Activated naive CD4-positive, alpha-beta T cell treated with Interleukin-2 at 50 U/mL for 16 hours (primary cell): ENCODE measurements around the gene CD82.
A peak's percentile ranks its signal among the peaks of the same experiment; 100 is the strongest.

Experiments used
- DNase-seq: peaks from one replicate; pipeline ENCODE4 v3.0.0-alpha.2; 2020

Gene CD82

DNA sequence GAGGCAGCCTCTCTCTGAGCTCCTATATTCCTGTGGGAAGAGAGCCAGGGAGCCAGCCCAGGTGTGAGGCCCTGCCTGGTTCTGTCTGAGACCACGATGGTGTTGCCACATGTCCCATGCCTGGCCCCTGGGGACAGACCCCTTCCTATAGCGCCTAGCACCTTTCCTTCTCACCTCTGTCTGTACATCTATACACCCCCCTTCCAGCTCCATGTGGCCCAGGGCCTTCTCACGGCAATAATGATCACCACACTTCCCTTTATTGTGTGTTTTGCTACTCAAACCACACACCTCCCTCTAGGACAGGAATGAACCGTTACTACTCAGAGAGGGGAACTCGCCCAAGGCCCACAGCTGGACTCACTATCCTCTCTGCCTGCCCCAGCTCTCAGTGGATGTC lies 12.8 kb downstream of the CD82 start:
- DNase-seq, result no peak

DNA sequence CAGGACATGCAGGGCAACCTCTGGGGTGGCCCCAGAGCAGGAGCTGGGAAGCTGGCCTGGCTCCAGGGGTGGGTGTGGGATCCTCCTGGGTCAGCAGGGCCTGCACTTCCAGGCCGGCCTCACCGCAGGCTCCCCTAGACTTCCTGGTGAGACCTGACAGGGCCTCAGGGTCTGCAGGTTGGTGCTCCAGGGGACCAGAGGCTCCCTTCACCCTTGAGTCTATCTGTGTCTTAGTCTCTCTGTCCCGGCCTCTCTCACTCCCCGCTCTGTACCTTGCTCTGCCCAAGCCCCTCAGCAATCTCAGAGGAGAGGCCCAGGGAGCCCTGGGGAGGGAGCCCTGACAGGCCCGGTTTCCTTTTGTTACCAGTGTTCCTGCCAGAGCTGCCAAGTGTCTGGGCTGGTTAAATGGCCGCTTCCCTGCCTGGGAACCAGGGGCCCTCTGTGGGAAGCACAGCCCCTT lies 13.9 kb downstream of the CD82 start:
- no peak for DNase-seq

- DNase-seq, result no peak
These were observed 15.2 kb downstream of the CD82 start for GRCh38 chr11:44580701-44581100.

DNA sequence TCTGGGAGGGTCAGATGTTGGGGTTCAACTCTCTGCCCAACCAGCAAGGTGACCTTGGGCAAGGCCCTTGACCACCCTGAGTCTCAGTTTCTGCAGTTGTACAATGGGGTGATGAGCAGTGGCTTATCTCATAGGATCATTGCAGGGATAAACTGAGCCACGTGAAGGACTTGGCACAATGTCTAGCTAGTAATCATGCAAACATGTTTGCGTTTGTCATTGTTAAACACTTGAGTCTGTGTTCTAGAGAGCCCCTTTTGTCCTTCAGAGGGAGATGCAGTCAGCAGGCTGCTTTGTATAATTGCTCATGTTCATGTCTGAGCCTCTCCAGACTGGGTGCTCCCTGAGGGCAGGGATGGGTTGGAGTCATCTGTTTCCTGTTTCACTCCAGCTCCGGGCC lies 15.8 kb downstream of the CD82 start:
- DNase-seq, result no peak

DNA sequence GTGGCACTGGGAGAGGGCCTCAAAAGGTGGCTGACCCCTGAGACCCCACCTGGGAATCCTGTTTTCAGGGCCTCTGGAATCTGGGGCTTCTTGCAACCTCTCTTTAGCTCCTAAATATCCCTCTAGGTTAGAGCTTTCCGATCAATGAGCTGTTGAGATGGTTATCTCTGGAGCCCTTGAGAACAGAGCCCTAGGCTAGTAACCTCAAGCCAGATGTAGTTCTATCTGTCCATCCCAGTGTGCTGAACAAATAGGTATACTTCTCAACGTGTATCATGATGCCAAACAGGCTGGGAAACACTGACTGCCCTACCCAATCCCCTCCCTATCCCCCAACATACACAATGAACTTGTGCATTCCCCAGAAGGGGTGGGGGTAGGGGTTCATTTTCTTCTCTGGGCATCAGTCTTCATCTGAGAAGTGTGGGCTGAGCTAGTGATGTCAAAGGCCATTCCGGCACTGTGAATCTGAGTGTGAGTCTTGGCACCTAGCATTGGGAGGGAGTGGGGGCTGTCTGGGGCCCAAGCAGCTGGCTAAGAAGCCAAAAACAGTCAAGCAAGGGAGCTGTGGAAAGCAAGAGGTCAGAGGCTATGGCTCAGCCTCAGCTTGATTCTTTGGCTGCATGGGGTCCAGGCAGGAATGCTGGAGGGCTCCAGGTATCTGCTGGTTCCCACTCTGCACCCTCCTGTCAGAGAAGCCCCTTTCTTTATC lies 17.3 kb downstream of the CD82 start:
- no peak for DNase-seq

GRCh38 chr11:44583353-44583669 lies 17.8 kb downstream of the CD82 start:
- DNase-seq, result no peak

- no peak for DNase-seq
These were observed 20.0 kb downstream of the CD82 start for GRCh38 chr11:44585421-44585820.

DNA sequence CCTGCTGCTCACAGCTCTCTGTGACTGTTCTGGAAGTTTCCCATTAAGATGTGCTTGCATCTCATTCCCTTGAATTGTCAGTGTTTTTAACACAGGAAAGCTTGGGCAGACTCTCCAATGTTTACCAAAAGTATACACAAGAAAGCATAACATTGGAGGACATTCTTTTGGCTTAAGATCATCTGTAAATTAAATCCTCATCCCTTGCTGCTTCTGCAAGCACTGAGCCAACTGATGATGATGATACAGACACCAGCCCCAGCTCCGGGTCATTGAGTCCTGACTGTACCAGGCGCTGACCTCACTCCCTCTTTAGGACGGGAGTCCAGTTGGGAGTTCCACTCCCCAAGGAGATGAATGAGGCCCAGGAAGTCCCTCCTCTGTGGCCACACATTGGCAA lies 23.8 kb downstream of the CD82 start:
- no peak for DNase-seq

DNA sequence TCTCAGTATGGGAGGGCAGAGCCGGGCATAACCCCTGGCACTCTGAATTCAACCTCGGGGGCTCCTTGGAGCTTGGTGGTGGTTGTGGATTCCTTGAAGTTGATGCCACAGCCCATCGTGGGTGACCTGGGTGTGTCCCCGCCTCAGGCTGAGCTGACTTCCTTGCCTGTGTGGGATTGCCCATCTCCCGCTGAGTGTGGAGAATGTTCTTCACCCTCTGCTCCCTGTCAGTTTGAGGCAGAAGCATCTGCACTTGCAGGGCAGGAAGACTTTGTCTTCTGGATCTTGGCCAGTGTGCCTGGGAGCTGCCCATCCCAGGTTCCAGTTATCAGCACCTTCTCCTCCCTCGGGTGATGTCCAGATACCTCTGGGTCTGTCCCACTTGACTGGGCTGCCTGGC lies 25.3 kb downstream of the CD82 start:
- DNase-seq, result no peak

DNA sequence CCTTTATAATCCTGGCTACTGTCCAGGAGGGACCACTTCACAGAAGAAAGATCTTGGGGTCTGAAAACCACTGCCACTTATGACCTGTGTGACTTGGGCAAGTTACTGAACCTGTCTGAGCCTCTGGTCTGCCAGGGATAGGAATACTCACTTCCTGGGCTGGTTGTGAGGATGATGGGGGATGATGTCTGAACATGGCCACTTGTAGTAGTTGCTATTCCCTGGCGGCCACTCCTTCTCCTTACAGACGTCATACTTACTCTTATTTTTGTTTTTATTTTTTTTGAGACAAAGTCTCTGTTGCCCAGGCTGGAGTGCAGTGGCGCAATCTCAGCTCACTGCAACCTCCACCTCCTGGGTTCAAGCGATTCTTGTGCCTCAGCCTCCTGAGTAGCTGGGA lies 26.1 kb downstream of the CD82 start:
- DNase-seq, result no peak

- DNase-seq, result no peak
These were observed 26.9 kb downstream of the CD82 start for GRCh38 chr11:44592125-44592940.

GRCh38 chr11:44593251-44593650 lies 27.8 kb downstream of the CD82 start:
- DNase-seq, result no peak

GRCh38 chr11:44595006-44595405 lies 29.5 kb downstream of the CD82 start:
- DNase-seq, result no peak

- DNase-seq, result no peak
These were observed 30.5 kb downstream of the CD82 start for GRCh38 chr11:44595964-44596381.

- peak; percentile 74 for DNase-seq
These were observed 31.2 kb downstream of the CD82 start for GRCh38 chr11:44596525-44597276.

- no peak for DNase-seq
These were observed 32.0 kb downstream of the CD82 start for GRCh38 chr11:44597358-44598012.

DNA sequence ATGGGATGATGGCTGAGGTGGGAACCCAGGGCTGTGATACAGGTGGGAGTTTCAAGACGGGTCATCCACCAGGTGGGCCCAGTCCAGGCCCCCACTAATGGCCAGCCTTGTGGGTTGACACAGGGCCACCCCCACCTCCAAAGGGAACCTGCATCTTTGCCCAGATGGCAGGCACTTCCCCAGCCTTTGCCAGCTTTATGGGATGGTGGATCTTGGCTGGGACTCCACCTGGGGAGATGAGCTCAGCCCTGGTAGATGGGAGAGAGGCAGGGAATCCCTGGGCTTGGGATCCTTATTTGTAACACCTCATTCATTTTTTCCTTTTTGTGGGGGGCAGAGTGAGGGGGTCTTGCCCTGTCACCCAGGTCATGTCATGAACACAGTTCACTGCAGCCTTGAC lies 33.4 kb downstream of the CD82 start:
- no peak for DNase-seq

DNA sequence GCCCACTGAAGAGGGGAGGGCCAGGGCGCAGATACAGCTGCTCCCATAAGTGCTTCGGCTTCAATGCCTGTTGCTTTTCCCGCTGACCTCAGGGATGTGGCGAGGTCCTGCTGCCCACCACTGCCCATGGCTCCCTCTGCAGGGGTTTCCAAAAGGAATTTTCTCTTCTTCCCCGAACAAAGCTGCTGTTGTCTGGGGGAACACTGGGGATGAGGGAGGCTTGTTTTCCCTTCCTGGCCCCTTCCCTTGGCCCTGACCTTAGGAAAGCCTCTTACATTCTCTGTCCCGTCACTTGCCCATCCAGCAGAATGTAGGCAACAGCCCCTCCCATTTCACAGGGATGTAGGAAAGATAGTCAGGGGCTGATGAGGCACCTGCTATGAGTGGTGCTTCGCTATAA lies 34.8 kb downstream of the CD82 start:
- DNase-seq, result no peak

DNA sequence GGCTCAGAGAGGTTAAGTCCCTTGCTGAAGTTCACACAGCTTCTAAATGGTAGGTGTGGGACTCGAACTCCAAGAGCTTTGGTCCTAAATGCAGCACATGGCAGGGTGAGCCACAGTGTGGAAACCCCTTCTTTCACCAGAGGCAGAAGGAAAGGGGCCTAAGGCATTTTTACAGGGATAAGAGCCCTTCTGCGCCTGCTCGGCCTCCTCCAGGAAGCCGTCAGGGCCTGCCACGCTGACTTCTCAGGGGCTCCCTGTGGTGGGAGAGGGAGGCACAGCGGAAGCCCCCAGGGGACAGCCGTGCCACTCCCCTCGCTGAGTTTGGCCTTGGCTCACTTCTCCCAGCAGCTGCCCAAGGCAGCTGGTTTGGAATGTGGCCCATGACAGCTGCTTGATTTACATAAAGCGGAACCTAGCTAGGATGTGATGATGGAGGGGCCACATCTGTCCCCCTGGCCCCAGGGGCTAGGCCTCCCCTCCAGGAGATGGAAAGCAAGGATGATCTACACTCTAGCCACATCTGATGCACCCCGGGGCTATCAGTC lies 35.4 kb downstream of the CD82 start:
- no peak for DNase-seq

DNA sequence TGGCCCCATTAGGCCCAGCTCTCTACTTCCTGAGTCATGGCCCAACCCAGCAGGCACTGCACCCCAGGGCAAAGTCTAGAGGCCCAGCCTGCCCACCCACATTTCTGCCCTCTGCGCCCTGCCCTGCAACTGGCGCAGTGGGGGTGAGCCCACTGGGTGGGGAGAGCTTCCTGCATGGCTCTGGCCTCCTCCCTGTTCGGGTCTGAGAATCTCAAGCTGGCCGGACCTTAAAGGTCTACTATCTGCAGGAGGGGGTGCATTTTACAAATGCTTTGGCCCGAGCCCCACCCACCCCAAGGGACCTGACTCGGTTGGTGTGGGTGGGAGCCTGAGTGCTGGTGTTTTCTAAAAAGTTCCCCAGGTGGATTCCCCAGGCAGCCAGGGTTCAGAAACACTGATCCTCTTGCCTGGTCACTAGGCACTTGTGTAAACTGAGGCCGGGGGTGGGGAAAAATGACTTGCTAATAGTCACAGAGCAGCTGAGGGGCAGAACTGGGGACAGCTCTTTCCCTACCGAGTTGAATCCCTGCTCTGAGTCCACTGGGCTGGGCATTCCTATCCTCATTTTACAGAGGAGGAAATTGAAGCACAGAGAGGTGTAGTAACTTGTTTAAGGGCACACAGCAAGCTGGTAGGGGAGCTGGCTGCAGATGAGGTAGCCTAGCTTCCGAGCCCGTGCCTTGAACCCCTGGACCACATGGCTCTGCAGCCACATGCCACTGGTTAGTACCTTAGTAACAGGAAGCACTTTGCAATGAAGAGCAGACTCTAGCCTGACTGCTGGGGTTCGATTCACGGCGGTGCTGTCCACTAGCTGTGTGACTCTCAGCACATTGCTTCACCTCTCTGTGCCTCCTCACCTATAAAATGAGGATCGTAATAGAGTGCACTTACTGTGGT lies 36.3 kb downstream of the CD82 start:
- peak; percentile 40 for DNase-seq

DNA sequence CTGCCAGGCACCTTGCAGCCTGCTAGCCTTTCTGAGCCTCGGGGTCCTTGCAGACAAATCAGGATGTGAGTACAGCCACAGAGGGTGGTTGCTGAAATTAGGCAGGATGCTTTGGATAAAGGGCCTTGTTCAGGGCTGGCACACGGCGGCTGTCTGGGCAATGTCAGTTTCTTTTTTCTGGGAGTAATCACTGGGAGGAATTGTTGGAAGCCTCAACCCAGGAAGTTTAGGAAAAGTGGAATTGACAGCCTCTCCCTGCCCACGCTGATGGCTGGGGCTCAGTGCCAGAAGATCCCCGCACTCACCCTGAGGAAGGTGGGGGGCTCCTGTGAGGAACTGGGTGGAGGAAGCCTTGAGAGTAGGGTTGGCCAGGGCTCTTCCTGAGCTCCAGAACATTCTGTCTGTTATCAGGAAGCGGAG lies 37.4 kb downstream of the CD82 start:
- DNase-seq, result no peak

DNA sequence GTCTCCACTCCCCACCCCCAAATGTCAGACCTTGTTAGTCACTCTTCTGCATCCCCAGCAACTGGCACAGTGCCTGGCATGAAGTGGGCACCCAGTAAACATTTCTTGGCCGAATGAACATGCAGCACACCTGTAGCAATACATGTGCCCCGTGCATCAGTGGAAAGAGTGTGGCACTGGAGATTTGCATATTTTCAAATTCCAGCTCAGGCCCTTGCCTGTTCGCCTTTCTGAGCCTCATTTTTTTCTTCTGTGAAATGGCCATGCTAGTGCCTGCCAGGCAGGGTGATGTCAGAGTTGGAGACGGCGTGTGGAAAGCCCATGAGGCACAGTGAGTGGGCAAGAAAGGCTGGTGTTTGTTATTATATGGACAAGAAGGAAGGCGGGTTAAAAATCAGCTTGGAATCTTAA lies 38.7 kb downstream of the CD82 start:
- DNase-seq, result no peak
